Omental fat pad (tissue), 4 donors: ENCODE data around the gene RAB4B. TPM values are rescaled to one million over a fixed set of nuclear protein-coding genes. Genes with fewer than 3 reads are reported as not detected.
A peak's percentile ranks its signal among the peaks of the same experiment; 100 is the strongest.

Experiments used
- ATAC-seq: fragments of 150-250 bp; one replicate; pipeline ENCODE4 v1.9.1; 2016; ENCODE audit warnings: mild to moderate bottlenecking, moderate library complexity; ENCODE audit not compliant: low FRiP score
- DNase-seq: peaks from one replicate; pipeline ENCODE4 v3.0.0-alpha.2; 2019; ENCODE audit warnings: low spot score
- total RNA-seq, 4 donors: library from RNA; depleted of rRNA; stranded (reverse); fragments of >200 nt; gene quantifications; one replicate each; pipeline ENCODE4 v1.1.0, GENCODE V29; 2016
- TF ChIP-seq, protein P1 (sequence below), 3 donors: fragments of 450-650 bp; IDR thresholded peaks; one replicate each; pipeline ENCODE4 v1.5.1; 2016 to 2017; ENCODE audit warnings: antibody characterized with exemption in 3 of 3, mild to moderate bottlenecking in 3 of 3, moderate library complexity in 2 of 3

The RAB4B gene
- total RNA-seq, 4 donors from 2014 or later, result 20.0 to 37.0 (median 21.7) TPM

DNA sequence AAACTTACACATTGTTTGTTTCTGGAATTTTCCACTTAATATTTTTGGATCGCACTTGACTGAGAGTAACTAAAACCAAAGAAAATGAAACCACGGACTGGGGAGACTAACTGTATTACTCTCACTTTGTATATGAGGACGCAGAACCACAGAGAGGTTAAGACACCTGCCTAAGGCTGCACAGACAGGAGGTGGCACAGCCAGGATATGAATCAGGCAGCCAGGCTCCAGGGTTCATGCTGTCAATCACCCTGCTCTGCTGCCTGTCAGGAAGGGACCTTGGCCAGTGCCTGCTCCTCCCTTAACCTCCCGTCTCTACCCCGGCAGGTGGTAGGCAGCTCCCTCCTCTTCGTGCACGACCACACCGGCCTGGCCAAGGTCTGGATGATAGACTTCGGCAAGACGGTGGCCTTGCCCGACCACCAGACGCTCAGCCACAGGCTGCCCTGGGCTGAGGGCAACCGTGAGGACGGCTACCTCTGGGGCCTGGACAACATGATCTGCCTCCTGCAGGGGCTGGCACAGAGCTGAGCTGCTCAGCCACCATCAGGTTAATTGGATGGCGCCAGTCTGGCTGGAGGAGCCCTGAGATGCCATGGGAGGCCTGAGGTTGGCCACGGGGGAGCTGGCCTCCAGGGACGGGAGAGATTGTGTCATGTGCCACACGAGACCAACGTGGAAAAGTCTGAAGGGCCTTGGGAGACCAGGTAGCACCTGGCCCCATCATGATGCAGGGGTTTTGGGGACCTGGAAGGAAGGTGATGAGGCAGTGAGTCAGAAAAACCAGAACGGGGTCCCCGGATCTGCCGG, 38.8 kb upstream of the RAB4B start:
- ATAC-seq, result no peak
- no peak for DNase-seq
- TF ChIP-seq, protein P1, sequence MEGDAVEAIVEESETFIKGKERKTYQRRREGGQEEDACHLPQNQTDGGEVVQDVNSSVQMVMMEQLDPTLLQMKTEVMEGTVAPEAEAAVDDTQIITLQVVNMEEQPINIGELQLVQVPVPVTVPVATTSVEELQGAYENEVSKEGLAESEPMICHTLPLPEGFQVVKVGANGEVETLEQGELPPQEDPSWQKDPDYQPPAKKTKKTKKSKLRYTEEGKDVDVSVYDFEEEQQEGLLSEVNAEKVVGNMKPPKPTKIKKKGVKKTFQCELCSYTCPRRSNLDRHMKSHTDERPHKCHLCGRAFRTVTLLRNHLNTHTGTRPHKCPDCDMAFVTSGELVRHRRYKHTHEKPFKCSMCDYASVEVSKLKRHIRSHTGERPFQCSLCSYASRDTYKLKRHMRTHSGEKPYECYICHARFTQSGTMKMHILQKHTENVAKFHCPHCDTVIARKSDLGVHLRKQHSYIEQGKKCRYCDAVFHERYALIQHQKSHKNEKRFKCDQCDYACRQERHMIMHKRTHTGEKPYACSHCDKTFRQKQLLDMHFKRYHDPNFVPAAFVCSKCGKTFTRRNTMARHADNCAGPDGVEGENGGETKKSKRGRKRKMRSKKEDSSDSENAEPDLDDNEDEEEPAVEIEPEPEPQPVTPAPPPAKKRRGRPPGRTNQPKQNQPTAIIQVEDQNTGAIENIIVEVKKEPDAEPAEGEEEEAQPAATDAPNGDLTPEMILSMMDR (IDR thresholded peaks at IDR 0.05), result no peak

DNA sequence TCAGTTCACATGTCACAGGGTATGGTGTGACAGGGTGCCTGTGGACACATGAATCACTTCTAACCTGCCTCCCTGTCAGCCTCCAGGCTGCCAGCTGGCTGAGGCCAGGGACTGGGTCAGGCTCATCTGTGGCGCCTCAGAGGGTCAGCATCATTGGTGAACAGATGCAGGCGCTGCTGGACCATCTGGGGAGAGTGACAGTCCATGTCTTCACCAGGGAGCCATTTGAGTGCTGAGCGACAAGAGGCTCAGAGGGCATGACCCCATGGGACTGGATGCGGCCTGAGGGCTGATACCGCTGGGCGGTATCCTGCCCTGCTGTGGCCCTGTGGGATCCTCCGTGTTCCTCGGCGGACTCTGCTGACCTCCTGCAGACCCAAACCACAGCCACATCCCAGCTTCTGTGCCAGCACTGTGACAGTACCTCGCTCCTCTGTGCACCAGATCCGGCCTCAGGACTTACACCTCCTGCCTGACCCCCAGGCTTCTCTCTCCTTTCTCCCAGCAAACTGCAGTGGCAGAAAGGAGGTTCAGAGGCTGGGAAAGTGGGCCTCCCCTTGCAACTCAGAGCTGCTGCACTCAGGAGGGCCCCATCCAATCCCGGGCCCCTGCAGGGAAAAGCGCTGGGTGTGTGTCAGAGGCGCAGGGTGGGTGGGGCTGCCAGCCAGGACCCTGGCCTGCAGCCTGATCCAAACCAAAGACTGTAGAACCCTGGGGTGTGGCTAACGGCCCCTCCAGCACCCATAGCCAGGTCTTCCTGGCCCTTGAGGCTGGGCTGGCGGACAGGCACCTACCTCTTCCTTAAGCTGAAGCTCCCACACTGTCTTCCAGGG, 38.0 kb upstream of the RAB4B start:
- ATAC-seq, result no peak

DNA sequence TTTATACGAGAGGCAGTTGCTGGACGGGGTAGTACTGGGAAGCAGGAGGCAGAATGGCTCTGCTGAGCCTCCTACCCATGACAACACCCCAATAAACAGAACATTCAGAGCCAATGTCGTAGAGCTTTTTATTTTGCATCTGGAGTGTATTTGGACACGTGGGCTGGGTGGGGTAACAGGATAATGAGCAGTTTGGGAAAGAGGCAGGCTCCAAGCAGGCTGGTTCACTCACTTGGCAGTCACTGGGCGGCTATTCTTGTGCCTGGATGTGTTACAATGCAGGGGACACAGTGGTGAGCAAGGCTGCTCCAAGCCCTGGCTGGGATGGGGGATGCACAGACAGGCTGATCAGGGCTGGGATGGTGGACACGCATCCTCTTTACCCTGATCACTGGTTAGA, 37.3 kb upstream of the RAB4B start:
- no peak for ATAC-seq
- TF ChIP-seq, protein P1 (IDR thresholded peaks at IDR 0.05), result no peak

More for the DNA sequence above, 38.0 kb upstream of the RAB4B start:
- TF ChIP-seq, protein P1 (IDR thresholded peaks at IDR 0.05), result no peak
- no peak for DNase-seq

DNA sequence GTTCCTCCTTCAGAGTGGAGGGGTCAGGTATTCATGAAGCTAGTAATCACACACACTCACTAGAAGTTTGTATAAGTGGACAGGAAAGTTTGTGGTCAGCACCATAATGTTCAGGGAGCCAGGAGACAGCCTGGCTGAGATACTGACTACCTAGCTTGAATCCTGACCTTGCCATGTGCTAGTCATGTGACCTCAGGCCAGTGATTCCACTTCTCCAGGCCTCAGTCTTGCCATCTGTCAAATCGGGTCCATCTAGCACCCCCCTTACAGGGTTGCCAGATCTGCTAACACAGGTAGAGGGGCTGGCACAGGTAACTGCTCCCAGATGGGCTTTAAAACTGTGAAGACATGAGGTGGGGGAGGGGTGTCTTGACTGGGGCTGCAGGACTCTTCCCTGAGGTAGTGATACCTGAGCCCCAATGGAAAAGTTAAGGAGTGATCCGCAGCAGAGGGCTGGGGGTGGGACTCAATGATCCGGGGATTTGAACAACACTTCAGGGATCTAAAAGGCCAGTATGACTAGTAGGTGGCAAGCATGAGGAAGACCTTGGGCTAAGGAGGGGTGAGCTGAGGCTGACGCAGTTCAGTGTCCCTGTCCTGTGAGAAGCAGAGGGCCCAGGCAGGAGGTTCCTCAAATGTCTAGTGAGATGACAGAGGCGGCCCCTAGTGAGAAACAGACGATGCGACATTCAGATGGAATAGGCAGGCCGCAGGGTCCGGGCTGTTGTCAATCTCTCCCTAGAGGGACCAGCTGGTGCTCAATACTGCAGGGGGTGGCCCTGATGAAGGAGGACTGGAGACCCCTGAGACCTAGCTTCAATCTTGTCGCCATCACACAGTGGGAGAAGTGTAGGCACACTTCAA, 36.3 kb upstream of the RAB4B start:
- TF ChIP-seq, protein P1 (IDR thresholded peaks at IDR 0.05), result no peak

More for the DNA sequence above, 37.3 kb upstream of the RAB4B start:
- DNase-seq, result no peak

DNA sequence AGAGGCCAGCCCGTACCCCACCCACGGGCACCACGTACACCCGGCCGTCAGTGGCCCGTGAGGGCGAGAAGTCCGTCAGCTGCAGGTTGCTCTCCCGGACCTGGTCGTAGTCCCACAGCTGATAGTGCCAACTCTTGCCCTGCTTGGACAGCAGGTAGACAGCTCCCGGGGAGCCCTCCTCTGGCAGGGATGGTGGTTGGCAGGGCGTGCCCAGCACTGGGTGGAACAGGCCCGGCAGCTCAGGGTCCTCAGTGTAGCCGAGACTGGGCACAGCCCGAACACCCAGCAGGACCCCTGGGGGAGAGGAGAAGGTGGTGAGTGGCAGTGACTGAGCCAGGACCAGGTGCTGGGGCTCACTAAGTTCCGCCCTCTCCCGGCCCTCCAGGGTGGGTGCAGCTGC, 35.6 kb upstream of the RAB4B start:
- TF ChIP-seq, protein P1 (IDR thresholded peaks at IDR 0.05), result no peak
- peak; percentile 8 for ATAC-seq

More for the DNA sequence above, 36.3 kb upstream of the RAB4B start:
- ATAC-seq (peak; percentile 2), DNase-seq (no peak)

DNA sequence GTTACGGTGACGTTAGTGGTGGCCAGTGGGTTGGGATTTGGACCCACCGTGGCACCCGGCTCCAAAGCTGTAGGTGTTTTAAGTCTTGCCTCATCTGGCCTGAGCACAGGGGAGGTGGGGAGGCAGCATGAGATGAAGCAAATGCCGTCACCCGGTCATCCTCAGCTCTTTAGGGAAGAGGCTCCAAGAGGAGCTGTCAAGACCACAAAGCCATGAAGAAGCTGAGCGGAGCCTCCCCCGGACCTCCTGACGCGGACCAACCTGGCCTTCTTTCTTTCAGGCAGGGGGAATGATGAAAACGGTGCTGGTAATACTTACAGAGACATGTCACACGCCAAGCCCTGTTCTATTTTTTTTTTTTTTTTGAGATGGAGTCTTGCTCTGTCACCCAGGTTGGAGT, 35.2 kb upstream of the RAB4B start:
- TF ChIP-seq, protein P1 (IDR thresholded peaks at IDR 0.05), result no peak
- DNase-seq (no peak), ATAC-seq (no peak)

More for the DNA sequence above, 35.6 kb upstream of the RAB4B start:
- no peak for DNase-seq
